Activated T-cell treated with anti-CD3 and anti-CD28 coated beads, Interleukin-2, amount 50 U/mL, for 24 hours (primary cell): Measurements from ENCODE around the gene RASD1.
A peak's percentile ranks its signal among the peaks of the same experiment; 100 is the strongest.
"Not testable (repeated sequence)": the region's sequence is repeated elsewhere in the genome, so short reads cannot be mapped to it uniquely, and the experiment has no call there.

Source experiments
- DNase-seq: peaks from one replicate; pipeline ENCODE4 v3.0.0-alpha.2; 2020
- H3K27ac Mint-ChIP-seq: 2 replicates; pipeline ENCODE4 v1.8.0; 2020; ENCODE audit warnings: mild to moderate bottlenecking, mixed read lengths
- H3K27me3 Mint-ChIP-seq: 2 replicates; pipeline ENCODE4 v1.8.0; 2020; ENCODE audit warnings: mixed read lengths
- H3K36me3 Mint-ChIP-seq: 2 replicates; pipeline ENCODE4 v1.8.0; 2020; ENCODE audit warnings: low read depth, mixed read lengths
- H3K4me1 Mint-ChIP-seq: 2 replicates; pipeline ENCODE4 v1.8.0; 2020; ENCODE audit warnings: low read depth, mixed read lengths
- H3K4me3 Mint-ChIP-seq: 2 replicates; pipeline ENCODE4 v1.8.0; 2020; ENCODE audit warnings: mild to moderate bottlenecking, moderate library complexity, mixed read lengths
- H3K9me3 Mint-ChIP-seq: 2 replicates; pipeline ENCODE4 v1.8.0; 2020; ENCODE audit warnings: mixed read lengths

Gene RASD1

GRCh38 chr17:17486416-17486815 is 9.8 kb downstream of the RASD1 start:
- not testable (repeated sequence) for H3K9me3 Mint-ChIP-seq, H3K4me3 Mint-ChIP-seq, H3K27me3 Mint-ChIP-seq, DNase-seq
- peak overlapping the region; percentile 69 for H3K27ac Mint-ChIP-seq
- peaks cover 83% of the 10 kb centered on the region for H3K36me3 Mint-ChIP-seq
- peaks cover 56% of the 10 kb centered on the region for H3K4me1 Mint-ChIP-seq

- Mint-ChIP-seq H3K27ac (peak overlapping the region; percentile 53), H3K4me1 (peaks cover 65% of the 10 kb centered on the region), H3K4me3 (no peak overlapping the region), H3K27me3 (no peaks in the 10 kb centered on the region), H3K36me3 (peaks cover 83% of the 10 kb centered on the region), H3K9me3 (no peaks in the 10 kb centered on the region)
- no peak for DNase-seq
Observed at GRCh38 chr17:17485420-17485819, 10.8 kb downstream of the RASD1 start.

GRCh38 chr17:17484451-17484899 is 11.7 kb downstream of the RASD1 start:
- Mint-ChIP-seq H3K4me3 (peak overlapping the region; percentile 50), H3K9me3 (no peaks in the 10 kb centered on the region), H3K36me3 (peaks cover 82% of the 10 kb centered on the region), H3K27ac (peak overlapping the region; percentile 91), H3K27me3 (no peaks in the 10 kb centered on the region), H3K4me1 (peaks cover 72% of the 10 kb centered on the region)
- peak; percentile 49 for DNase-seq

- Mint-ChIP-seq H3K36me3 (peaks cover 78% of the 10 kb centered on the region), H3K27me3 (no peaks in the 10 kb centered on the region), H3K4me3 (no peak overlapping the region)
Observed at GRCh38 chr17:17481860-17482259, 14.3 kb downstream of the RASD1 start.

GRCh38 chr17:17480593-17481148 is 15.5 kb downstream of the RASD1 start:
- peaks cover 78% of the 10 kb centered on the region for H3K4me1 Mint-ChIP-seq
- H3K36me3 Mint-ChIP-seq, result peaks cover 70% of the 10 kb centered on the region
- no peaks in the 10 kb centered on the region for H3K27me3 Mint-ChIP-seq
- DNase-seq, result no peak
- peak overlapping the region; percentile 94 for H3K27ac Mint-ChIP-seq
- H3K4me3 Mint-ChIP-seq, result peak overlapping the region; percentile 58
- no peaks in the 10 kb centered on the region for H3K9me3 Mint-ChIP-seq

More at GRCh38 chr17:17481860-17482259, 14.3 kb downstream of the RASD1 start:
- peaks cover 76% of the 10 kb centered on the region for H3K4me1 Mint-ChIP-seq
- H3K27ac Mint-ChIP-seq, result no peak overlapping the region
- H3K9me3 Mint-ChIP-seq, result no peaks in the 10 kb centered on the region
- no peak for DNase-seq

GRCh38 chr17:17479209-17479608 is 17.0 kb downstream of the RASD1 start:
- H3K27ac Mint-ChIP-seq, result peak overlapping the region; percentile 38
- peaks cover 67% of the 10 kb centered on the region for H3K4me1 Mint-ChIP-seq
- DNase-seq, result no peak
- peaks cover 60% of the 10 kb centered on the region for H3K36me3 Mint-ChIP-seq
- H3K4me3 Mint-ChIP-seq, result peak overlapping the region; percentile 9
- H3K9me3 Mint-ChIP-seq, result no peaks in the 10 kb centered on the region
- no peaks in the 10 kb centered on the region for H3K27me3 Mint-ChIP-seq

- H3K4me3 Mint-ChIP-seq, result peak within 1 kb of the TSS; percentile 94
- H3K9me3 Mint-ChIP-seq, result no peaks in the 10 kb centered on the region
- peak; percentile 96 for DNase-seq
- peaks cover 42% of the 10 kb centered on the region for H3K36me3 Mint-ChIP-seq
- peaks cover 57% of the 10 kb centered on the region for H3K4me1 Mint-ChIP-seq
- no peaks in the 10 kb centered on the region for H3K27me3 Mint-ChIP-seq
- H3K27ac Mint-ChIP-seq, result peak within 1 kb of the TSS; percentile 92
Observed at GRCh38 chr17:17476865-17477467, 19.2 kb downstream of the RASD1 start, which contains the start of gene MED9. Gene MED9, plus strand, starts transcription at chr17:17477000. Its CDS starts 42 bp downstream, at chr17:17477042.

- H3K4me1 Mint-ChIP-seq, result peaks cover 36% of the 10 kb centered on the region
- no peak overlapping the region for H3K27ac Mint-ChIP-seq
- H3K9me3 Mint-ChIP-seq, result no peaks in the 10 kb centered on the region
- peaks cover 20% of the 10 kb centered on the region for H3K36me3 Mint-ChIP-seq
- DNase-seq, result no peak
- no peak overlapping the region for H3K4me3 Mint-ChIP-seq
- H3K27me3 Mint-ChIP-seq, result peaks cover 7% of the 10 kb centered on the region
Observed at GRCh38 chr17:17474341-17474740, 21.9 kb downstream of the RASD1 start.

GRCh38 chr17:17472333-17472920 is 23.8 kb downstream of the RASD1 start:
- H3K4me3 Mint-ChIP-seq, result no peak overlapping the region
- no peak overlapping the region for H3K27ac Mint-ChIP-seq

GRCh38 chr17:17469996-17470395 is 26.2 kb downstream of the RASD1 start:
- DNase-seq, result no peak
- Mint-ChIP-seq H3K36me3 (no peaks in the 10 kb centered on the region), H3K4me3 (no peak overlapping the region), H3K27me3 (peaks cover 13% of the 10 kb centered on the region), H3K4me1 (peaks cover 11% of the 10 kb centered on the region), H3K9me3 (no peaks in the 10 kb centered on the region), H3K27ac (no peak overlapping the region)

More at GRCh38 chr17:17472333-17472920, 23.8 kb downstream of the RASD1 start:
- H3K4me1 Mint-ChIP-seq, result peaks cover 20% of the 10 kb centered on the region
- H3K36me3 Mint-ChIP-seq, result peaks cover 6% of the 10 kb centered on the region
- no peak for DNase-seq
- H3K27me3 Mint-ChIP-seq, result peaks cover 7% of the 10 kb centered on the region
- H3K9me3 Mint-ChIP-seq, result no peaks in the 10 kb centered on the region

- Mint-ChIP-seq H3K36me3 (no peaks in the 10 kb centered on the region), H3K27me3 (peaks cover 13% of the 10 kb centered on the region), H3K4me3 (no peak overlapping the region), H3K9me3 (no peaks in the 10 kb centered on the region), H3K4me1 (peaks cover 11% of the 10 kb centered on the region), H3K27ac (no peak overlapping the region)
- DNase-seq, result no peak
Observed at GRCh38 chr17:17469358-17469757, 26.8 kb downstream of the RASD1 start.

GRCh38 chr17:17468217-17469010 is 27.8 kb downstream of the RASD1 start:
- H3K27me3 Mint-ChIP-seq, result peaks cover 16% of the 10 kb centered on the region

GRCh38 chr17:17467720-17468119 is 28.5 kb downstream of the RASD1 start:
- DNase-seq, result no peak
- H3K27ac Mint-ChIP-seq, result no peak overlapping the region
- no peaks in the 10 kb centered on the region for H3K36me3 Mint-ChIP-seq
- peaks cover 9% of the 10 kb centered on the region for H3K4me1 Mint-ChIP-seq
- peaks cover 16% of the 10 kb centered on the region for H3K27me3 Mint-ChIP-seq
- H3K4me3 Mint-ChIP-seq, result no peak overlapping the region
- no peaks in the 10 kb centered on the region for H3K9me3 Mint-ChIP-seq

More at GRCh38 chr17:17468217-17469010, 27.8 kb downstream of the RASD1 start:
- no peak for DNase-seq
- H3K4me3 Mint-ChIP-seq, result no peak overlapping the region
- no peaks in the 10 kb centered on the region for H3K36me3 Mint-ChIP-seq
- no peak overlapping the region for H3K27ac Mint-ChIP-seq
- H3K9me3 Mint-ChIP-seq, result no peaks in the 10 kb centered on the region
- peaks cover 11% of the 10 kb centered on the region for H3K4me1 Mint-ChIP-seq

- DNase-seq, result no peak
- H3K4me3 Mint-ChIP-seq, result no peak overlapping the region
- no peaks in the 10 kb centered on the region for H3K9me3 Mint-ChIP-seq
- no peaks in the 10 kb centered on the region for H3K36me3 Mint-ChIP-seq
- no peak overlapping the region for H3K27ac Mint-ChIP-seq
- peaks cover 16% of the 10 kb centered on the region for H3K27me3 Mint-ChIP-seq
- peaks cover 2% of the 10 kb centered on the region for H3K4me1 Mint-ChIP-seq
Observed at GRCh38 chr17:17467016-17467415, 29.2 kb downstream of the RASD1 start.
